H1 (cell line): ENCODE results near the gene COPS7A. TPM values are rescaled to one million over a fixed set of nuclear protein-coding genes. Genes with fewer than 3 reads are reported as not detected.

ENCODE experiments used
- CTCF ChIA-PET: fragments of 300-600 bp; sonication (Branson Sonifier 250); formaldehyde crosslinking; loops from one replicate; lab custom pipeline; 2021; ENCODE audit not compliant: partially characterized antibody; lab: Charles Lee
- POLR2A ChIA-PET: fragments of 300-600 bp; sonication (Branson Sonifier 250); formaldehyde crosslinking; loops from one replicate; lab custom pipeline; 2021; ENCODE audit warnings: inconsistent platforms; ENCODE audit not compliant: partially characterized antibody; lab: Charles Lee
- DNase-seq, 2 experiments: peaks; one replicate each; pipeline versions ENCODE4 v3.0.0 to v3.0.0-alpha.2; 2010 to 2022; ENCODE audit warnings: low spot score in 2 of 2, low read depth in 1 of 2, mixed read lengths in 1 of 2
- FAIRE-seq: peaks from 2 replicates; lab custom pipeline; 2011; peaks lifted over from hg19 to GRCh38; lab: Jason Lieb, UNC
- H2AFZ ChIP-seq: 2 replicates; pipeline ENCODE4 v1.8.1; 2012; ENCODE audit warnings: low read length, inconsistent platforms
- H2AK5ac ChIP-seq: 2 replicates; pipeline ENCODE4 v1.6.1; 2013; ENCODE audit warnings: low read depth, low read length
- H2BK120ac ChIP-seq: replicated peaks from 2 replicates; pipeline ENCODE3; 2013; ENCODE audit warnings: low read depth, low read length, inconsistent platforms
- H2BK12ac ChIP-seq: 2 replicates; pipeline ENCODE4 v1.6.1; 2013; ENCODE audit warnings: low read depth, low read length
- H2BK15ac ChIP-seq: 2 replicates; pipeline ENCODE4 v1.6.1; 2013; ENCODE audit warnings: low read length
- H2BK20ac ChIP-seq: 2 replicates; pipeline ENCODE4 v1.6.1; 2013; ENCODE audit warnings: low read length
- H2BK5ac ChIP-seq: 2 replicates; pipeline ENCODE4 v1.6.1; 2013; ENCODE audit warnings: low read depth, low read length
- H3K14ac ChIP-seq: 2 replicates; pipeline ENCODE4 v1.6.1; 2013; ENCODE audit warnings: inconsistent platforms; ENCODE audit not compliant: insufficient read length
- H3K18ac ChIP-seq: 2 replicates; pipeline ENCODE4 v1.6.1; 2013; ENCODE audit warnings: low read length; ENCODE audit errors: extremely low read depth
- H3K23ac ChIP-seq: 2 replicates; pipeline ENCODE4 v1.6.1; 2013; ENCODE audit warnings: inconsistent platforms; ENCODE audit not compliant: insufficient read length
- H3K23me2 ChIP-seq: 2 replicates; pipeline ENCODE4 v1.6.1; 2013; ENCODE audit warnings: low read depth, low read length
- H3K27ac ChIP-seq: 2 replicates; pipeline ENCODE4 v1.6.1; 2011; ENCODE audit warnings: low read depth, low read length, inconsistent platforms
- H3K27me3 ChIP-seq, 4 experiments: replicated peaks in 1 of 4; 1 replicate in 1 of 4; 2 replicates in 3 of 4; pipeline versions ENCODE4 v1.6.1 to v1.8.1; 2011 to 2013; ENCODE audit warnings: low read length in 3 of 4, mild to moderate bottlenecking in 3 of 4, inconsistent platforms in 2 of 4, mixed read lengths in 2 of 4, moderate library complexity in 1 of 4; ENCODE audit not compliant: control insufficient read depth in 3 of 4, insufficient read depth in 3 of 4; ENCODE audit errors: extremely low read depth in 1 of 4
- H3K36me3 ChIP-seq, 4 experiments: 2 replicates each; pipeline versions ENCODE4 v1.6.1 to v1.8.1; 2011 to 2013; ENCODE audit warnings: mild to moderate bottlenecking in 4 of 4, low read length in 3 of 4, moderate library complexity in 2 of 4, control low read depth in 1 of 4, inconsistent platforms in 1 of 4; ENCODE audit not compliant: insufficient read depth in 4 of 4, control insufficient read depth in 2 of 4
- H3K4ac ChIP-seq: replicated peaks from 2 replicates; pipeline ENCODE3; 2013; ENCODE audit warnings: low read length, low read depth, mixed read lengths, inconsistent platforms; ENCODE audit not compliant: insufficient read length
- H3K4me1 ChIP-seq, 4 experiments: replicated peaks in 1 of 4; 1 replicate in 1 of 4; 2 replicates in 3 of 4; pipeline versions ENCODE4 v1.6.1 to v1.8.1; 2011 to 2013; ENCODE audit warnings: low read length in 3 of 4, inconsistent platforms in 2 of 4, mixed read lengths in 1 of 4; ENCODE audit not compliant: insufficient read depth in 4 of 4, control insufficient read depth in 3 of 4
- H3K4me2 ChIP-seq, 2 experiments: 2 replicates each; pipeline versions ENCODE4 v1.6.1 to v1.8.1; 2011 to 2013; ENCODE audit warnings: low read depth in 2 of 2, low read length in 2 of 2, control low read depth in 1 of 2, inconsistent platforms in 1 of 2, mild to moderate bottlenecking in 1 of 2; ENCODE audit not compliant: insufficient read depth in 1 of 2
- H3K4me3 ChIP-seq, 4 experiments: fragments of 200-600, 300-600 bp in 1 of 4; sonication (generic), shearing (Covaris generic), sonication (Bioruptor Twin) in 1 of 4; 2 replicates each; pipeline versions ENCODE4 v1.5.1 to v1.8.1; 2011 to 2016; ENCODE audit warnings: low read length in 4 of 4, low read depth in 3 of 4, control low read depth in 2 of 4, inconsistent platforms in 2 of 4, mild to moderate bottlenecking in 2 of 4, mixed read lengths in 1 of 4, moderate library complexity in 1 of 4; ENCODE audit not compliant: insufficient read depth in 2 of 4; ENCODE audit errors: extremely low read depth in 1 of 4
- H3K56ac ChIP-seq: replicated peaks from 2 replicates; pipeline ENCODE3; 2013; ENCODE audit warnings: low read depth, mild to moderate bottlenecking, mixed read lengths, low read length, inconsistent platforms; ENCODE audit not compliant: insufficient read length
- H3K79me1 ChIP-seq: 2 replicates; pipeline ENCODE4 v1.6.1; 2013; ENCODE audit warnings: low read depth, low read length, control low read depth
- H3K79me2 ChIP-seq, 2 experiments: 2 replicates each; pipeline versions ENCODE4 v1.6.1 to v1.8.1; 2012 to 2013; ENCODE audit warnings: low read length in 2 of 2, mild to moderate bottlenecking in 2 of 2, inconsistent platforms in 1 of 2; ENCODE audit not compliant: insufficient read depth in 2 of 2, control insufficient read depth in 1 of 2
- H3K9ac ChIP-seq, 4 experiments: replicated peaks in 1 of 4; 1 replicate in 1 of 4; 2 replicates in 3 of 4; pipeline versions ENCODE4 v1.6.1 to v1.8.1; 2011 to 2013; ENCODE audit warnings: low read depth in 3 of 4, low read length in 3 of 4, control low read depth in 2 of 4, mild to moderate bottlenecking in 2 of 4, moderate library complexity in 2 of 4, inconsistent platforms in 1 of 4; ENCODE audit errors: extremely low read depth in 1 of 4
- H3K9me3 ChIP-seq, 2 experiments: 2 replicates each; pipeline versions ENCODE4 v1.6.1 to v1.8.1; 2012 to 2013; ENCODE audit warnings: mild to moderate bottlenecking in 2 of 2, moderate library complexity in 2 of 2, control low read depth in 1 of 2, inconsistent platforms in 1 of 2, low read depth in 1 of 2, low read length in 1 of 2, mixed read lengths in 1 of 2; ENCODE audit not compliant: insufficient read depth in 2 of 2
- H4K20me1 ChIP-seq, 2 experiments: replicated peaks in 1 of 2; 2 replicates each; pipeline versions ENCODE3 to v1.8.1; 2011 to 2013; ENCODE audit warnings: inconsistent platforms in 2 of 2, low read length in 2 of 2, mild to moderate bottlenecking in 1 of 2; ENCODE audit not compliant: insufficient read depth in 2 of 2, control insufficient read depth in 1 of 2
- H4K5ac ChIP-seq: 2 replicates; pipeline ENCODE4 v1.6.1; 2013; ENCODE audit warnings: low read length, low read depth, mixed read lengths, inconsistent platforms; ENCODE audit not compliant: insufficient read length
- H4K8ac ChIP-seq: 2 replicates; pipeline ENCODE4 v1.8.0; 2013; ENCODE audit warnings: mild to moderate bottlenecking, moderate library complexity, low read length, inconsistent platforms; ENCODE audit not compliant: insufficient read depth; ENCODE audit errors: extremely low read depth
- H4K91ac ChIP-seq: replicated peaks from 2 replicates; pipeline ENCODE3; 2013; ENCODE audit warnings: low read length, mixed read lengths, inconsistent platforms; ENCODE audit not compliant: insufficient read length
- E2F6 ChIP-seq: IDR thresholded peaks from 2 replicates; pipeline ENCODE4 v1.6.1; 2012; ENCODE audit warnings: inconsistent platforms
- HDAC2 ChIP-seq, 2 experiments: fragments of 300-600 bp in 1 of 2; sonication (generic) in 1 of 2; IDR thresholded peaks; 2 replicates each; pipeline ENCODE4 v1.6.1; 2011 to 2012; ENCODE audit warnings: low read depth in 2 of 2, low read length in 2 of 2, mild to moderate bottlenecking in 2 of 2, moderate library complexity in 2 of 2, borderline replicate concordance in 1 of 2, inconsistent platforms in 1 of 2
- KDM1A ChIP-seq: fragments of 200-600, 300-600 bp; sonication (generic); IDR thresholded peaks from 2 replicates; pipeline ENCODE4 v1.7.1; 2016; ENCODE audit warnings: mild to moderate bottlenecking, low read length, borderline replicate concordance
- KDM5A ChIP-seq: fragments of 200-600 bp; IDR thresholded peaks from 2 replicates; pipeline ENCODE4 v1.7.1; 2012; ENCODE audit warnings: mild to moderate bottlenecking, low read length, inconsistent platforms, mixed read lengths
- MAFK ChIP-seq: IDR thresholded peaks from 2 replicates; pipeline ENCODE4 v1.6.1; 2012; ENCODE audit warnings: low read depth, mild to moderate bottlenecking, improper control_type of control experiment, low read length
- RBBP5 ChIP-seq: IDR thresholded peaks from 2 replicates; pipeline ENCODE4 v1.7.1; 2012; ENCODE audit warnings: low read depth, mild to moderate bottlenecking, inconsistent platforms, low read length, moderate library complexity, borderline replicate concordance
- SP2 ChIP-seq: IDR thresholded peaks from 2 replicates; pipeline ENCODE4 v1.6.1; 2012; ENCODE audit warnings: mild to moderate bottlenecking, low read length, inconsistent platforms
- WGBS, 2 experiments: shearing (Covaris generic) in 1 of 2; methylation state at CpG; one replicate each; pipeline versions ENCODE4 v1.1.6 to v1.1.7; 2013 to 2015; ENCODE audit warnings: low lambda C conversion rate in 2 of 2, mixed read lengths in 2 of 2, inconsistent platforms in 1 of 2, low coverage in 1 of 2, missing lambda C conversion rate in 1 of 2; ENCODE audit not compliant: insufficient replicate concordance in 2 of 2, insufficient coverage in 1 of 2, insufficient read length in 1 of 2; ENCODE audit errors: extremely low coverage in 1 of 2, missing lambda C conversion rate in 1 of 2; 5-methylcytosine and 5-hydroxymethylcytosine counted together
- polyA plus RNA-seq, 7 experiments: library from polyadenylated mRNA; depleted of rRNA in 3 of 7; stranded (reverse) in 5 of 7; unstranded in 2 of 7; fragments of >200 nt in 5 of 7; fragments of 200-250 nt in 2 of 7; gene quantifications; 1 replicate in 5 of 7; 2 replicates in 1 of 7; 4 replicates in 1 of 7; pipeline versions ENCODE4 v1.2.1 to v1.2.3, GENCODE V29; 2011 to 2013; ENCODE audit warnings: missing spikeins in 2 of 7, mixed read lengths in 2 of 7
- total RNA-seq: library from RNA; stranded (reverse); fragmentation: NEBNext Ultra II Directional; extraction: Animal tissue kit (Norgen Biotek cat#: 25700); gene quantifications from 2 replicates; pipeline ENCODE4 v1.2.1, GENCODE V29; 2021

COPS7A gene
- total and polyA plus RNA-seq, 2 of the 8 experiments (the other 6 are each of a cell fraction or from before 2014, with no cell fraction given): 44.5 to 95.9 TPM

- CTCF ChIA-PET: interaction anchor here (0.8 to 29.6 kb wide), 10 partner anchors 9 to 92 kb away, joined by 3 to 532 read pairs (median 7); partner anchors contain the start of genes CD4, GNB3, GPR162 and LAG3
- H3K4me2 ChIP-seq: peak overlapping the region; percentile 88 to 90; a peak in 2 of 4 replicates
- H2AK5ac ChIP-seq: no peak overlapping the region
- FAIRE-seq: no peak
- H4K20me1 ChIP-seq: no peaks in the 10 kb centered on the region
- H3K14ac ChIP-seq: no peak overlapping the region
- H4K91ac ChIP-seq: no peak overlapping the region
- H3K23ac ChIP-seq: no peak overlapping the region
- H3K79me2 ChIP-seq: no peaks in the 10 kb centered on the region
- H4K5ac ChIP-seq: no peak overlapping the region
- no peaks in the 10 kb centered on the region for H3K79me1 ChIP-seq
- no peak overlapping the region for H3K4ac ChIP-seq
- no peak overlapping the region for H3K4me3 ChIP-seq
- DNase-seq: no peak
- H2BK15ac ChIP-seq: no peak overlapping the region; the same call in 1 of the 2 replicates
- H2BK120ac ChIP-seq: no peak overlapping the region
- no peaks in the 10 kb centered on the region for H3K36me3 ChIP-seq
- POLR2A ChIA-PET: interaction anchor here (0.7 to 10.4 kb wide), 12 partner anchors 10 to 107 kb away, joined by 3 to 97 read pairs (median 4); partner anchors contain the start of genes CD4, GPR162, MLF2 and PTMS
- H3K18ac ChIP-seq: no peak overlapping the region; the same call in 1 of the 2 replicates
- H3K27ac ChIP-seq: no peak overlapping the region
- peaks cover 15% of the 10 kb centered on the region for H3K23me2 ChIP-seq
- H2BK20ac ChIP-seq: no peak overlapping the region
- no peak overlapping the region for H2AFZ ChIP-seq
- H4K8ac ChIP-seq: no peak overlapping the region; the same call in 1 of the 2 replicates
- H3K9ac ChIP-seq: no peak overlapping the region
- 0 out of 2 replicates have a peak overlapping the region, but pooled peaks have one; percentile 39 for H2BK12ac ChIP-seq
- peaks cover 0 to 36% (median 26%) of the 10 kb centered on the region in 4 experiments; a peak in 5 of 7 replicates for H3K27me3 ChIP-seq
- 94% methylated on average over 5 of the region's 5 CpGs; no CpG with 5 or more reads in 1 of the 2 experiments for WGBS, 2 experiments
- peaks cover 5 to 28% (median 20%) of the 10 kb centered on the region in 4 experiments for H3K4me1 ChIP-seq
- TF ChIP-seq MAFK (no peak), HDAC2 (IDR thresholded peaks at IDR 0.05; ENCODE audit: borderline replicate concordance in 1 of 2, low read depth in 2 of 2, low read length in 2 of 2) (no peak), KDM5A (no peak), RBBP5 (no peak), SP2 (no peak), KDM1A (no peak), E2F6 (no peak)
- TF ChIP-seq, all 59 proteins: peak for 0
- no peak overlapping the region for H3K56ac ChIP-seq
- H2BK5ac ChIP-seq: no peak overlapping the region
- no peaks in the 10 kb centered on the region for H3K9me3 ChIP-seq
These were observed 53.5 kb downstream of the COPS7A start for GRCh38 chr12:6777386-6777785.
